Heart left ventricle (tissue), 16 donors: ENCODE results near the gene STON2. TPM values are rescaled to one million over a fixed set of nuclear protein-coding genes. Genes with fewer than 3 reads are reported as not detected.

ENCODE experiments used
- ATAC-seq, 4 donors: fragments of 200-7000 bp; cut with Tn5 transposase; one replicate each; pipeline ENCODE4 v1.9.1; 2020 to 2022; ENCODE audit warnings: moderate library complexity in 4 of 4, mild to moderate bottlenecking in 3 of 4, moderate number of reproducible peaks in 1 of 4
- DNase-seq, 5 donors: peaks; one replicate each; pipeline ENCODE4 v3.0.0-alpha.2; 2020
- H3K27ac ChIP-seq, 12 donors: fragments of 200-600 bp; sonication (generic) in 4 of 12; one replicate each; pipeline versions ENCODE4 v1.5.0 to v1.8.0; 2016 to 2022; ENCODE audit warnings: mild to moderate bottlenecking in 2 of 12
- H3K27me3 ChIP-seq, 9 donors: fragments of 200-600 bp; sonication (generic) in 2 of 9; one replicate each; pipeline versions ENCODE4 v1.5.1 to v1.8.0; 2016 to 2022; ENCODE audit warnings: mild to moderate bottlenecking in 3 of 9
- H3K36me3 ChIP-seq, 9 donors: fragments of 200-600 bp; sonication (generic) in 2 of 9; one replicate each; pipeline versions ENCODE4 v1.5.0 to v1.8.0; 2018 to 2022; ENCODE audit warnings: mild to moderate bottlenecking in 2 of 9
- H3K4me1 ChIP-seq, 12 donors: fragments of 200-600 bp; sonication (generic) in 4 of 12; one replicate each; pipeline versions ENCODE4 v1.5.0 to v1.8.0; 2016 to 2022; ENCODE audit warnings: mild to moderate bottlenecking in 3 of 12
- H3K4me3 ChIP-seq, 12 donors: fragments of 200-600 bp; sonication (generic) in 4 of 12; one replicate each; pipeline versions ENCODE4 v1.5.0 to v1.8.0; 2017 to 2022; ENCODE audit warnings: mild to moderate bottlenecking in 9 of 12, moderate library complexity in 4 of 12
- H3K9me3 ChIP-seq, 12 donors: fragments of 200-600 bp; sonication (generic) in 4 of 12; one replicate each; pipeline versions ENCODE4 v1.5.0 to v1.8.0; 2016 to 2022; ENCODE audit warnings: mild to moderate bottlenecking in 1 of 12
- POLR2A ChIP-seq, 2 donors: fragments of 450-650 bp; IDR thresholded peaks; one replicate each; pipeline ENCODE4 v1.6.1; 2017; ENCODE audit warnings: antibody characterized with exemption in 2 of 2, mild to moderate bottlenecking in 2 of 2, moderate library complexity in 2 of 2
- WGBS, 4 donors: extraction: QIAGEN DNeasy Blood & Tissue Kit in 2 of 4; methylation state at CpG; one replicate each; pipeline versions ENCODE4 v1.1.5 to v1.1.7; 2013 to 2018; 5-methylcytosine and 5-hydroxymethylcytosine counted together
- intact Hi-C, 10 donors: fragments of 100-400 bp; cut with DNase I; formaldehyde crosslinking; loops; one replicate each; pipeline versions ENCODE4 v1.11.1 to v1.14.2; 2022
- polyA plus RNA-seq, 2 donors: library from polyadenylated mRNA; stranded (reverse); fragments of 200-250 nt; gene quantifications; one replicate each; pipeline ENCODE4 v1.2.3, GENCODE V29; 2013
- total RNA-seq, 9 donors: library from RNA; depleted of rRNA in 2 of 9; stranded (reverse); fragments of >200 nt in 2 of 9; fragmentation: NEBNext Ultra II Directional in 3 of 9; extraction: Animal tissue kit (Norgen Biotek cat#: 25700) in 3 of 9; gene quantifications; one replicate each; pipeline versions ENCODE4 v1.1.0 to v1.2.4, GENCODE V29; 2016 to 2023
- TF ChIP-seq, protein P1 (sequence below), 12 donors: fragments of 200-600 bp; sonication (generic) in 4 of 12; IDR thresholded peaks; one replicate each; pipeline versions ENCODE4 v1.5.0 to v1.8.0; 2018 to 2022; ENCODE audit warnings: antibody characterized with exemption in 12 of 12, mild to moderate bottlenecking in 5 of 12
- donor health status: ischemic (EF 13 %, LVEDD 7.1; RV severe dilation, severe dysfunction).
- donor health status: healthy with polysubstance abuse.
- donor health status: DM: no; HTN: yes; CAD: no.
- donor health status: DM: no; HTN: no; CAD: no.
- donor health status: ischemic (EF 25% LVEDD 6.9; RV normal size, moderate dysfunction).
- donor health status: ischemic (EF 25% LVEDD 5.7; RV mildly dilated, moderate dysfunction).
- donor health status: healthy.
- donor health status: DM: yes; HTN: yes; CAD: no.
- donor health status: ischemic (EF 35%, LVEDD 5.7; RV mildly dilated, moderate dysfunction).
- donor health status: nonischemic (EF 11% LVEDD 7.7; RV severe dilation, severe dysfunction).
- donor health status: DM: yes; HTN: yes; CAD: no.
- donor health status: PGD.
- donor health status: ischemic (EF 29% LVEDD 5.4; RV normal size, mild dysfunction).
- donor health status: nonischemic (EF 23%, LVEDD 6.1; RV moderate dilation, normal function).

STON2 gene
- total and polyA plus RNA-seq, 11 donors = 0.28 to 27.5 (median 7.0) TPM

DNA sequence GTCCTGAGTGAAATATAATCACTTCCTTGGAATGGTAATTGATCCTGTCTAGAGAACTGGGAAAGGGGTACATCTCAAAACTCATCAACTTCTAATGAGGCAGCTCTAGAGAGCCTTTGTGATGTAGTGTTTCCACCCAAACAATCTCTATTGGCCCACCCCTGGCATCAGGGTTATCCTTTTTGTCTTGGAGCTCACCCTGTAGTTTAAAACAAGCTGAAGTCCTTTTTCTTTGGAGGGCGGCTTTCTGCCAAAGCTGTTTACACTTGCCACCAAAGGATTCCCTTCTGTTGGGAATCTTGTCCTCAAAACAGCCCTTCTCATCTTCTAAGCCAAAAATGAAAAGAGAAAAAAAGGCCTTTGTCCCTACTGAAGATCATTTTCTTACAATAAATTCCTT, 118.8 kb downstream of the STON2 start:
- DNase-seq = no peak
- intact Hi-C loops = no loop called here
- 92 to 100% (median 96%) methylated on average over 1 of the region's 1 CpG for WGBS, 4 donors
- Histone ChIP-seq H3K4me1 (peaks cover 0 to 7% (median 0%) of the 10 kb centered on the region in 12 donors), H3K4me3 (no peak overlapping the region), H3K9me3 (no peaks in the 10 kb centered on the region), H3K36me3 (peaks cover 0 to 12% (median 0%) of the 10 kb centered on the region in 9 donors), H3K27ac (no peak overlapping the region), H3K27me3 (no peaks in the 10 kb centered on the region)
- ATAC-seq = no peak
- TF ChIP-seq, protein P1, sequence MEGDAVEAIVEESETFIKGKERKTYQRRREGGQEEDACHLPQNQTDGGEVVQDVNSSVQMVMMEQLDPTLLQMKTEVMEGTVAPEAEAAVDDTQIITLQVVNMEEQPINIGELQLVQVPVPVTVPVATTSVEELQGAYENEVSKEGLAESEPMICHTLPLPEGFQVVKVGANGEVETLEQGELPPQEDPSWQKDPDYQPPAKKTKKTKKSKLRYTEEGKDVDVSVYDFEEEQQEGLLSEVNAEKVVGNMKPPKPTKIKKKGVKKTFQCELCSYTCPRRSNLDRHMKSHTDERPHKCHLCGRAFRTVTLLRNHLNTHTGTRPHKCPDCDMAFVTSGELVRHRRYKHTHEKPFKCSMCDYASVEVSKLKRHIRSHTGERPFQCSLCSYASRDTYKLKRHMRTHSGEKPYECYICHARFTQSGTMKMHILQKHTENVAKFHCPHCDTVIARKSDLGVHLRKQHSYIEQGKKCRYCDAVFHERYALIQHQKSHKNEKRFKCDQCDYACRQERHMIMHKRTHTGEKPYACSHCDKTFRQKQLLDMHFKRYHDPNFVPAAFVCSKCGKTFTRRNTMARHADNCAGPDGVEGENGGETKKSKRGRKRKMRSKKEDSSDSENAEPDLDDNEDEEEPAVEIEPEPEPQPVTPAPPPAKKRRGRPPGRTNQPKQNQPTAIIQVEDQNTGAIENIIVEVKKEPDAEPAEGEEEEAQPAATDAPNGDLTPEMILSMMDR (IDR thresholded peaks at IDR 0.05) = no peak
- no peak for TF ChIP-seq POLR2A (IDR thresholded peaks at IDR 0.05)

DNA sequence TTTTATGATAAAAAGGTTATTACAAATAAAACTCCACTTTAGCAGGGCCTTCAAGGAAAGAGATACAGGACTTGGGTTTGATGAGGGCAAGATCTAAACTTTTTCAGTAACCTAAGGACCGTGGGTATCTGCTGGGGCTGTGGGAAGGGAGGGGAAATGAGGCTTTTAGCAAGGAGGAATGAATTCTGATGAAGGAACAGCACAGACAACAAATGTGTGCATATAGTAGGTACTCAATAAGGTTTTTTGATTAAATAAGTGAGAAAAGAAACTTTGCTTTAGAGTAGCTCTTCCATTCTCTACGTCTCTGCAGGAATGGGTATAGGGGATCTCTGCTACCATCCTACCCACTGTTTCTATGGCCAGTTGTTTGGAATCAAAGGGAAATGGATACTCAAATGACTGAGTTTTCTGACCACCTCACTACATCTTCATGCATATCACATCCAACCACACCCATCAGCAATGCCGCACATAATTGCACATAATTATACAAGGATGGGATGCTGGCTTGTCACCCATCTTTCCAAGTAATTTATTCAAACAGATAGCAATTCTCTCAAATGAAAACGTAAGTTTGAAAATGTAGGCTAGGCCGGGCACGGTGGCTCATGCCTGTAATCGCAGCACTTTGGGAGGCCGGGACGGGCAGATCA, 119.9 kb downstream of the STON2 start:
- 92 to 94% (median 93%) methylated on average over 9 of the region's 9 CpGs for WGBS, 4 donors
- H3K9me3 ChIP-seq = no peaks in the 10 kb centered on the region
- H3K4me3 ChIP-seq = no peak overlapping the region
- TF ChIP-seq, protein P1 (IDR thresholded peaks at IDR 0.05) = no peak
- TF ChIP-seq POLR2A (IDR thresholded peaks at IDR 0.05) = no peak
- H3K4me1 ChIP-seq = peaks cover 0 to 17% (median 0%) of the 10 kb centered on the region in 12 donors
- intact Hi-C loops = no loop called here
- DNase-seq (no peak), ATAC-seq (no peak)
- H3K27me3 ChIP-seq = no peaks in the 10 kb centered on the region
- no peak overlapping the region for H3K27ac ChIP-seq
- peaks cover 0 to 12% (median 0%) of the 10 kb centered on the region in 9 donors for H3K36me3 ChIP-seq

- ATAC-seq = no peak
- H3K27ac ChIP-seq = peak overlapping the region in 3 of 12 donors; percentile 40 to 61 (median 57)
- peaks cover 0 to 41% (median 4%) of the 10 kb centered on the region in 12 donors for H3K4me1 ChIP-seq
- TF ChIP-seq POLR2A (IDR thresholded peaks at IDR 0.05) = no peak
- TF ChIP-seq, protein P1 (IDR thresholded peaks at IDR 0.05) = no peak
- no peaks in the 10 kb centered on the region for H3K9me3 ChIP-seq
- peaks cover 0 to 12% (median 0%) of the 10 kb centered on the region in 9 donors for H3K36me3 ChIP-seq
- no peak for DNase-seq
- 87 to 92% (median 90%) methylated on average over 10 to 12 of the region's 12 CpGs for WGBS, 4 donors
- intact Hi-C loops = no loop called here
- no peaks in the 10 kb centered on the region for H3K27me3 ChIP-seq
- no peak overlapping the region for H3K4me3 ChIP-seq
Observed at GRCh38 chr14:81277096-81277495, 123.0 kb downstream of the STON2 start.

DNA sequence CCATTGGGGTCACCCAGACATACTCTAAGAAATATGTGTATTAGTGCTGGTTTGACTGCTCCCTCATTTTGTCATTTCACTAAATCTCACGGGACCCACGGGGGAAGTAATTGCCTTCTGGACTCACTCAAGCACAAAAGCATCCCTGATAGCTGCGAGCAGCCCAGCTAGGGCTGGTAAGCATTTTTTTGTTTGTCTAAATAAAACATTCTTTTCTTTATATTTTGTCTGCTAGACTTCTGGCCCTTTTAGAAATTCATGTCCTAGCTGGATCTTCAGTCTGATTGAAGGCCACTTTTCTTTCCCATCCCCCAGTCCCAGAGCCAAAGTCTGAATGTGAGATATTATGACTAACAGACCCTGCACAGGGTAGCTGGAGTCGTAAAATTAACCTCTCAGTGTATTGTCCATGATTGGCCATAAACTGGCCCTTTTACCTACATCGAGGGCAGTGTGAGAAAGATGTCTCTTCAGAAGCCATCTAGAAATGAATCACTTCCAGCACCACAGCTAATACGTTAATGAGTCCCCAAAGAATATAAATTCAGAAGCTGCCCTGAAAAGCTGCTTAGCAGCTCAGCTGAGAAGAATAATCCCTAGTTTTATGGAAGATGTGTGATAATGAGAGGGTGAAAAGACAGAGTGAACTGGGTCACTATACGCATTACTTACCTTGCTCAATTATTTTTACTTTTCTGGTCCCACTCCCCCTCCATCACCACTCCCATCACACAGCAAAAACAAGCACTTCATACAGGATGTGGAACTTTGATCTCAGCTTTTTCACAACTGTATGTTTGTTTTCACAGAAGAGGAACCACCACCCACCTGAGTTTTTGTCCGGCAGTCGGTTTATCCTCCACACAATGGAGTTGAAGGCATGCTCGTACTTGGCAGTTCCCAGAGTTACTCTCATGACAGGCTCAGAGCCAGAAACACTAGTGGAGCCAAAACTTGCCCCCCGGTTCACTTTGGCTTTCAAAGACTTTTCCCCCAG, 123.8 kb downstream of the STON2 start:
- Histone ChIP-seq H3K9me3 (no peaks in the 10 kb centered on the region), H3K4me3 (peak overlapping the region in 5 of 12 donors; percentile 1 to 28 (median 10)), H3K27me3 (no peaks in the 10 kb centered on the region), H3K27ac (peak overlapping the region in 10 of 12 donors; percentile 9 to 65 (median 55)), H3K36me3 (peaks cover 0 to 12% (median 0%) of the 10 kb centered on the region in 9 donors), H3K4me1 (peaks cover 0 to 41% (median 4%) of the 10 kb centered on the region in 12 donors)
- intact Hi-C loops = no loop called here
- ATAC-seq (peak in 1 of 4 donors; percentile 20), DNase-seq (no peak)
- 52 to 66% (median 64%) methylated on average over 11 of the region's 11 CpGs for WGBS, 4 donors
- TF ChIP-seq, protein P1 (IDR thresholded peaks at IDR 0.05) = no peak
- TF ChIP-seq POLR2A (IDR thresholded peaks at IDR 0.05) = no peak
